SK-N-SH (cell line): Measurements from ENCODE around the gene C21orf91. TPM values are rescaled to one million over a fixed set of nuclear protein-coding genes. Genes with fewer than 3 reads are reported as not detected.

Experiments used
- CTCF ChIA-PET: fragments of 300-600, 350-600 bp; formaldehyde crosslinking; extraction: SDS; loops from one replicate; lab custom pipeline; 2021; lab: Yijun Ruan, JAX
- POLR2A ChIA-PET: fragments of 350-600 bp; sonication (Branson Sonifier 250); formaldehyde crosslinking; extraction: SDS; loops from one replicate; lab custom pipeline; 2020; ENCODE audit warnings: antibody characterized with exemption, inconsistent platforms; lab: Yijun Ruan, JAX
- DNase-seq: peaks from one replicate; pipeline ENCODE4 v3.0.0; 2012
- H2AFZ ChIP-seq: fragments of 200-600 bp; sonication (generic); 2 replicates; pipeline ENCODE4 v1.8.1; 2016; ENCODE audit warnings: antibody characterized with exemption, mild to moderate bottlenecking, low read depth
- H3F3A ChIP-seq: fragments of 200-600 bp; sonication (generic); replicated peaks from 2 replicates; pipeline ENCODE3; 2016; ENCODE audit warnings: antibody characterized with exemption, mild to moderate bottlenecking; ENCODE audit not compliant: insufficient read depth
- H3K27ac ChIP-seq, 2 experiments: fragments of 200-500 bp in 1 of 2; fragments of 200-600 bp in 1 of 2; sonication (Bioruptor generic) in 1 of 2; sonication (generic), shearing (Covaris generic) in 1 of 2; 2 replicates each; pipeline versions ENCODE4 v1.5.1 to v1.6.1; 2014 to 2016; ENCODE audit warnings: low read depth in 2 of 2, inconsistent platforms in 1 of 2, low read length in 1 of 2, mild to moderate bottlenecking in 1 of 2, mixed read lengths in 1 of 2
- H3K27me3 ChIP-seq: fragments of 200-600 bp; sonication (generic), shearing (Covaris generic); 2 replicates; pipeline ENCODE4 v1.6.1; 2016; ENCODE audit warnings: mixed run types; ENCODE audit not compliant: insufficient read depth
- H3K36me3 ChIP-seq, 2 experiments: fragments of 200-500 bp in 1 of 2; fragments of 200-600 bp in 1 of 2; sonication (Bioruptor generic) in 1 of 2; sonication (generic) in 1 of 2; replicated peaks in 1 of 2; 2 replicates each; pipeline versions ENCODE3 to v1.5.1; 2014 to 2016; ENCODE audit warnings: low read length in 1 of 2, mild to moderate bottlenecking in 1 of 2; ENCODE audit not compliant: insufficient read depth in 2 of 2, control insufficient read depth in 1 of 2
- H3K4me1 ChIP-seq, 2 experiments: fragments of 200-500 bp in 1 of 2; fragments of 200-600 bp in 1 of 2; sonication (Bioruptor generic) in 1 of 2; sonication (generic), shearing (Covaris generic) in 1 of 2; 2 replicates each; pipeline versions ENCODE4 v1.5.1 to v1.6.1; 2014 to 2016; ENCODE audit warnings: low read depth in 1 of 2, low read length in 1 of 2, mixed run types in 1 of 2; ENCODE audit not compliant: insufficient read depth in 2 of 2, control insufficient read depth in 1 of 2
- H3K4me2 ChIP-seq: fragments of 200-600 bp; sonication (generic), shearing (Covaris generic); 2 replicates; pipeline ENCODE4 v1.6.1; 2017; ENCODE audit warnings: mixed run types
- H3K4me3 ChIP-seq, 2 experiments: fragments of 200-500 bp in 1 of 2; fragments of 200-600 bp in 1 of 2; sonication (Bioruptor generic) in 1 of 2; sonication (generic), shearing (Covaris generic) in 1 of 2; 2 replicates each; pipeline versions ENCODE4 v1.5.1 to v1.8.1; 2014 to 2016; ENCODE audit warnings: low read depth in 2 of 2, inconsistent platforms in 1 of 2, low read length in 1 of 2, mild to moderate bottlenecking in 1 of 2, mixed read lengths in 1 of 2, moderate library complexity in 1 of 2
- H3K79me2 ChIP-seq: fragments of 200-600 bp; sonication (generic); 2 replicates; pipeline ENCODE4 v1.8.1; 2017; ENCODE audit warnings: mild to moderate bottlenecking; ENCODE audit not compliant: insufficient read depth
- H3K9ac ChIP-seq: fragments of 200-600 bp; sonication (generic); 2 replicates; pipeline ENCODE4 v1.6.1; 2017; ENCODE audit warnings: mixed run types
- H3K9me2 ChIP-seq: fragments of 200-600 bp; sonication (generic); 2 replicates; pipeline ENCODE4 v1.6.1; 2017; ENCODE audit warnings: mixed run types
- H3K9me3 ChIP-seq: fragments of 200-600 bp; sonication (generic); 2 replicates; pipeline ENCODE4 v1.6.1; 2017; ENCODE audit warnings: mixed run types, mild to moderate bottlenecking, moderate library complexity
- H4K20me1 ChIP-seq: fragments of 200-600 bp; sonication (generic); 2 replicates; pipeline ENCODE4 v1.6.1; 2017; ENCODE audit warnings: mild to moderate bottlenecking, mixed run types; ENCODE audit not compliant: insufficient read depth
- CTCF ChIP-seq: fragments of 200-600 bp; sonication (generic); IDR thresholded peaks from 2 replicates; pipeline ENCODE4 v1.6.1; 2017; ENCODE audit warnings: antibody characterized with exemption, mild to moderate bottlenecking, moderate library complexity
- IRF3 ChIP-seq: fragments of 150-350 bp; IDR thresholded peaks from 2 replicates; pipeline ENCODE4 v1.6.1; 2016; ENCODE audit warnings: mild to moderate bottlenecking, low read depth, low read length
- JUND ChIP-seq: IDR thresholded peaks from 2 replicates; pipeline ENCODE4 v1.4.0; 2012
- NRF1 ChIP-seq: IDR thresholded peaks from 2 replicates; pipeline ENCODE4 v1.6.1; 2012; ENCODE audit warnings: low read depth, mild to moderate bottlenecking, low read length
- POLR2AphosphoS5 ChIP-seq: IDR thresholded peaks from 2 replicates; pipeline ENCODE4 v1.6.1; 2012; ENCODE audit warnings: low read depth, low read length
- RCOR1 ChIP-seq: fragments of 150-350 bp; IDR thresholded peaks from 2 replicates; pipeline ENCODE4 v1.6.1; 2017; ENCODE audit warnings: antibody characterized with exemption, low read length
- RFX5 ChIP-seq: IDR thresholded peaks from 2 replicates; pipeline ENCODE4 v1.6.1; 2012; ENCODE audit warnings: mild to moderate bottlenecking, improper control_type of control experiment, low read length
- USF1 ChIP-seq: IDR thresholded peaks from 2 replicates; pipeline ENCODE4 v1.4.0; 2012; ENCODE audit warnings: low read depth, borderline replicate concordance
- USF2 ChIP-seq: fragments of 150-350 bp; IDR thresholded peaks from 2 replicates; pipeline ENCODE4 v1.6.1; 2017; ENCODE audit warnings: antibody characterized with exemption, low read length, low read depth, borderline replicate concordance
- YY1 ChIP-seq: IDR thresholded peaks from 2 replicates; pipeline ENCODE4 v1.4.0; 2012; ENCODE audit warnings: low read depth, mild to moderate bottlenecking
- ZBTB33 ChIP-seq: IDR thresholded peaks from 2 replicates; pipeline ENCODE4 v1.4.0; 2012; ENCODE audit warnings: low read depth, borderline replicate concordance
- WGBS: methylation state at CpG from one replicate; pipeline ENCODE4 v1.1.6; 2017; ENCODE audit warnings: low lambda C conversion rate; 5-methylcytosine and 5-hydroxymethylcytosine counted together
- polyA plus RNA-seq, 3 experiments: library from polyadenylated mRNA; depleted of rRNA; stranded (reverse); fragments of >200 nt; gene quantifications; 2 replicates each; pipeline ENCODE4 v1.2.3, GENCODE V29; 2012

The C21orf91 gene
- polyA plus RNA-seq, 1 of the 3 experiments (the other 2 are of a cell fraction), result 2.2 TPM

- Histone ChIP-seq H2AFZ (no peak overlapping the region), H3K27ac (no peak overlapping the region), H3K4me1 (peaks cover 0 to 4% of the 10 kb centered on the region in 2 experiments; a peak in 3 of 4 replicates), H3K9ac (no peak overlapping the region), H3K9me2 (no peaks in the 10 kb centered on the region), H4K20me1 (no peaks in the 10 kb centered on the region), H3K27me3 (no peaks in the 10 kb centered on the region), H3K79me2 (no peaks in the 10 kb centered on the region), H3K4me3 (no peak overlapping the region), H3K4me2 (no peak overlapping the region), H3K36me3 (peaks cover 14 to 28% of the 10 kb centered on the region in 2 experiments), H3K9me3 (no peaks in the 10 kb centered on the region), H3F3A (peaks cover 11% of the 10 kb centered on the region)
- DNase-seq, result no peak
- ChIA-PET CTCF (interaction anchor here (0.7 kb wide), 1 partner anchor 403 kb away, joined by 3 read pairs; no protein-coding TSS in a partner anchor), POLR2A (no interaction called here)
- TF ChIP-seq RFX5, result no peak
- no peak for TF ChIP-seq YY1
- TF ChIP-seq IRF3, result no peak
- no peak for TF ChIP-seq USF1
- TF ChIP-seq CTCF, result no peak
- TF ChIP-seq USF2, result no peak
- TF ChIP-seq NRF1, result no peak
- TF ChIP-seq JUND, result no peak
- TF ChIP-seq RCOR1, result no peak
- TF ChIP-seq ZBTB33, result no peak
- no peak for TF ChIP-seq POLR2AphosphoS5
- WGBS, result 94% methylated on average over 4 of the region's 4 CpGs
Measured at GRCh38 chr21:17805966-17806365, 13.2 kb downstream of the C21orf91 start.
